ENCODE results near the gene MMP24OS. TPM values are rescaled to one million over a fixed set of nuclear protein-coding genes. Genes with fewer than 3 reads are reported as not detected.

Gene MMP24OS
- total RNA-seq, 1 experiment from 2014 or later, result 59.6 TPM

- Histone ChIP-seq H3K79me2 (ENCODE audit: insufficient read depth, low read length) (no peaks in the 10 kb centered on the region), H3K4me2 (ENCODE audit: low read length) (peak overlapping the region; percentile 73), H4K20me1 (ENCODE audit: insufficient read depth) (no peaks in the 10 kb centered on the region), H3K36me3 (ENCODE audit: control insufficient read depth in 1 of 2, insufficient read depth in 2 of 2, low read length in 2 of 2) (0 out of 4 replicates have a peak, but pooled peaks cover 0 to 2% of the 10 kb centered on the region in 2 experiments), H3K27ac (ENCODE audit: low read depth, low read length) (no peak overlapping the region), H2AFZ (ENCODE audit: low read depth, low read length, poor library complexity, severe bottlenecking) (no peak overlapping the region), H3K9ac (ENCODE audit: low read length) (peak overlapping the region; percentile 58; the same call in 1 of the 2 replicates), H3K9me2 (ENCODE audit: insufficient read depth) (no peaks in the 10 kb centered on the region), H3K27me3 (ENCODE audit: insufficient read depth, low read length) (no peaks in the 10 kb centered on the region), H3K4me1 (ENCODE audit: control insufficient read depth in 1 of 2, insufficient read depth in 2 of 2, low read length in 2 of 2) (peaks cover 38 to 57% of the 10 kb centered on the region in 2 experiments), H3K4me3 (replicated peaks in 1 of 2; ENCODE audit: low read depth in 1 of 2, low read length in 2 of 2) (no peak overlapping the region), H3K9me3 (ENCODE audit: control insufficient read depth in 1 of 2, insufficient read depth in 1 of 2, low read depth in 1 of 2, low read length in 2 of 2) (no peaks in the 10 kb centered on the region)
- POLR2A ChIA-PET, result interaction anchor here (1.1 to 4.3 kb wide), 4 partner anchors 8 to 152 kb away, joined by 3 to 19 read pairs (median 6); partner anchors contain the start of gene CEP250
- CTCF ChIA-PET, result interaction anchor here (0.9 to 9.7 kb wide), 10 partner anchors 10 to 206 kb away, joined by 3 to 108 read pairs (median 8); partner anchors contain the start of genes EIF6 and FAM83C
- DNase-seq (ENCODE audit: low read depth, low spot score) (no peak), ATAC-seq (no peak)
- no TSS peak for BruUV-seq (replicated peaks)
- intact Hi-C loops (cut with micrococcal nuclease), result no loop called here
- TF ChIP-seq POLR2AphosphoS5 (IDR thresholded peaks at IDR 0.05; ENCODE audit: low read depth, low read length), result no peak
- TF ChIP-seq CEBPB (IDR thresholded peaks at IDR 0.05; ENCODE audit: low read depth), result no peak
- TF ChIP-seq, protein P1, sequence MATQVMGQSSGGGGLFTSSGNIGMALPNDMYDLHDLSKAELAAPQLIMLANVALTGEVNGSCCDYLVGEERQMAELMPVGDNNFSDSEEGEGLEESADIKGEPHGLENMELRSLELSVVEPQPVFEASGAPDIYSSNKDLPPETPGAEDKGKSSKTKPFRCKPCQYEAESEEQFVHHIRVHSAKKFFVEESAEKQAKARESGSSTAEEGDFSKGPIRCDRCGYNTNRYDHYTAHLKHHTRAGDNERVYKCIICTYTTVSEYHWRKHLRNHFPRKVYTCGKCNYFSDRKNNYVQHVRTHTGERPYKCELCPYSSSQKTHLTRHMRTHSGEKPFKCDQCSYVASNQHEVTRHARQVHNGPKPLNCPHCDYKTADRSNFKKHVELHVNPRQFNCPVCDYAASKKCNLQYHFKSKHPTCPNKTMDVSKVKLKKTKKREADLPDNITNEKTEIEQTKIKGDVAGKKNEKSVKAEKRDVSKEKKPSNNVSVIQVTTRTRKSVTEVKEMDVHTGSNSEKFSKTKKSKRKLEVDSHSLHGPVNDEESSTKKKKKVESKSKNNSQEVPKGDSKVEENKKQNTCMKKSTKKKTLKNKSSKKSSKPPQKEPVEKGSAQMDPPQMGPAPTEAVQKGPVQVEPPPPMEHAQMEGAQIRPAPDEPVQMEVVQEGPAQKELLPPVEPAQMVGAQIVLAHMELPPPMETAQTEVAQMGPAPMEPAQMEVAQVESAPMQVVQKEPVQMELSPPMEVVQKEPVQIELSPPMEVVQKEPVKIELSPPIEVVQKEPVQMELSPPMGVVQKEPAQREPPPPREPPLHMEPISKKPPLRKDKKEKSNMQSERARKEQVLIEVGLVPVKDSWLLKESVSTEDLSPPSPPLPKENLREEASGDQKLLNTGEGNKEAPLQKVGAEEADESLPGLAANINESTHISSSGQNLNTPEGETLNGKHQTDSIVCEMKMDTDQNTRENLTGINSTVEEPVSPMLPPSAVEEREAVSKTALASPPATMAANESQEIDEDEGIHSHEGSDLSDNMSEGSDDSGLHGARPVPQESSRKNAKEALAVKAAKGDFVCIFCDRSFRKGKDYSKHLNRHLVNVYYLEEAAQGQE (IDR thresholded peaks at IDR 0.05; ENCODE audit: low read depth), result no peak
- no peak for TF ChIP-seq SP1 (IDR thresholded peaks at IDR 0.05; ENCODE audit: low read depth)
- RAD21 ChIA-PET (ENCODE audit: low non-redundant PET in 1 of 2, low total read pairs in 2 of 2, uncharacterized antibody in 2 of 2, unreplicated experiment in 2 of 2), result interaction anchor here (0.6 to 3.6 kb wide), 3 partner anchors 26 to 786 kb away, joined by 3 to 26 read pairs (median 3); no protein-coding TSS in a partner anchor
Observed at GRCh38 chr20:35302421-35303335, 24.8 kb upstream of the MMP24OS start.

Data from HCT116 (cell line).